Adrenal gland (tissue), 5 donors: ENCODE measurements around the gene UBL7.

Experiments used
- POLR2A ChIP-seq, 2 donors: fragments of 450-650 bp; IDR thresholded peaks; one replicate each; pipeline ENCODE4 v1.6.1; 2017; ENCODE audit warnings: antibody characterized with exemption in 2 of 2, mild to moderate bottlenecking in 2 of 2, moderate library complexity in 1 of 2
- TF ChIP-seq, protein P1 (sequence below), 6 experiments: fragments of 450-650 bp in 4 of 6; fragments of 200-600 bp in 2 of 6; sonication (generic) in 1 of 6; IDR thresholded peaks; 1 replicate in 5 of 6; 2 replicates in 1 of 6; pipeline versions ENCODE4 v1.5.1 to v1.8.0; 2016 to 2021; ENCODE audit warnings: antibody characterized with exemption in 6 of 6, mild to moderate bottlenecking in 2 of 6, moderate library complexity in 1 of 6
- donor health status: DM: no; HTN: no; CAD: no.

DNA sequence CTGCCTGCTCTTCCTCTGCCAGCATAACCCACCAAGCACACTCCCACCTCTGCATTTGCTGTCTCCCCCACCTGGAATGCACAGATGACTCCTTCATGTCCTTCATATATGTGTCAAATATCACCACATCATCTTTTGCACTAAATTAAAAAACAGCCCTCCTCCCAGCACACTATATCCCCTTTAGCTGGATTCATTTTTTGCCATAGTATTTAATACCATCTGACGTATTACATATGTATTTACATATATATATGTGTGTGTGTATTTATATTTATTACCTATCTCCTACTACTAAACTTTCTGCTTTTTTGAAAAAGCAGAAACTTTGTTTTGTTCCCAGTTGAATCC, 29.4 kb upstream of the UBL7 start:
- no peak for TF ChIP-seq POLR2A (IDR thresholded peaks at IDR 0.05)
- TF ChIP-seq, protein P1, sequence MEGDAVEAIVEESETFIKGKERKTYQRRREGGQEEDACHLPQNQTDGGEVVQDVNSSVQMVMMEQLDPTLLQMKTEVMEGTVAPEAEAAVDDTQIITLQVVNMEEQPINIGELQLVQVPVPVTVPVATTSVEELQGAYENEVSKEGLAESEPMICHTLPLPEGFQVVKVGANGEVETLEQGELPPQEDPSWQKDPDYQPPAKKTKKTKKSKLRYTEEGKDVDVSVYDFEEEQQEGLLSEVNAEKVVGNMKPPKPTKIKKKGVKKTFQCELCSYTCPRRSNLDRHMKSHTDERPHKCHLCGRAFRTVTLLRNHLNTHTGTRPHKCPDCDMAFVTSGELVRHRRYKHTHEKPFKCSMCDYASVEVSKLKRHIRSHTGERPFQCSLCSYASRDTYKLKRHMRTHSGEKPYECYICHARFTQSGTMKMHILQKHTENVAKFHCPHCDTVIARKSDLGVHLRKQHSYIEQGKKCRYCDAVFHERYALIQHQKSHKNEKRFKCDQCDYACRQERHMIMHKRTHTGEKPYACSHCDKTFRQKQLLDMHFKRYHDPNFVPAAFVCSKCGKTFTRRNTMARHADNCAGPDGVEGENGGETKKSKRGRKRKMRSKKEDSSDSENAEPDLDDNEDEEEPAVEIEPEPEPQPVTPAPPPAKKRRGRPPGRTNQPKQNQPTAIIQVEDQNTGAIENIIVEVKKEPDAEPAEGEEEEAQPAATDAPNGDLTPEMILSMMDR (IDR thresholded peaks at IDR 0.05): no peak
